HEK293 (cell line): ENCODE results near the gene HYLS1.

Source experiments
- CTCF ChIA-PET: fragments of 350-600 bp; formaldehyde crosslinking; extraction: SDS; loops from one replicate; lab custom pipeline; 2021; ENCODE audit warnings: antibody characterized with exemption; lab: Yijun Ruan, JAX
- POLR2A ChIA-PET: fragments of 300-600 bp; formaldehyde crosslinking; extraction: SDS; loops from one replicate; lab custom pipeline; 2020; ENCODE audit warnings: antibody characterized with exemption, inconsistent platforms; lab: Yijun Ruan, JAX
- H3K27ac ChIP-seq: fragments of 200-500 bp; sonication (Bioruptor generic); 2 replicates; pipeline ENCODE4 v1.5.1; 2014; ENCODE audit warnings: low read depth, low read length, control low read depth, inconsistent platforms; ENCODE audit errors: extremely low read depth
- H3K36me3 ChIP-seq, 2 experiments: fragments of 200-500 bp in 1 of 2; sonication (Bioruptor generic) in 1 of 2; 1 replicate in 1 of 2; 2 replicates in 1 of 2; pipeline ENCODE4 v1.5.1; 2014 to 2017; ENCODE audit warnings: inconsistent platforms in 2 of 2, low read length in 2 of 2; ENCODE audit not compliant: control insufficient read depth in 2 of 2, insufficient read depth in 1 of 2
- H3K4me1 ChIP-seq: fragments of 200-500 bp; sonication (Bioruptor generic); 2 replicates; pipeline ENCODE4 v1.5.1; 2014; ENCODE audit warnings: mild to moderate bottlenecking, low read length, inconsistent platforms; ENCODE audit not compliant: control insufficient read depth, insufficient read depth
- H3K4me3 ChIP-seq: 2 replicates; pipeline ENCODE4 v1.5.1; 2011; ENCODE audit warnings: low read depth, mild to moderate bottlenecking, control low read depth, low read length, moderate library complexity
- H3K9me3 ChIP-seq: fragments of 200-500 bp; sonication (Bioruptor generic); 2 replicates; pipeline ENCODE4 v1.5.1; 2014; ENCODE audit warnings: low read depth, low read length, inconsistent platforms; ENCODE audit not compliant: control insufficient read depth, insufficient read depth
- BCL11A ChIP-seq: fragments of 450-650 bp; formaldehyde crosslinking; IDR thresholded peaks from 2 replicates; pipeline ENCODE4 v1.5.1; 2016; ENCODE audit warnings: low read depth, missing biosample characterization, missing genetic modification characterization
- IKZF3 ChIP-seq: fragments of 450-650 bp; IDR thresholded peaks from 2 replicates; pipeline ENCODE4 v1.5.0; 2018; ENCODE audit warnings: missing biosample characterization, mild to moderate bottlenecking, missing genetic modification characterization, moderate library complexity
- MEIS1 ChIP-seq: sonication (generic); formaldehyde crosslinking; IDR thresholded peaks from 2 replicates; pipeline ENCODE4 v1.8.1; 2022; ENCODE audit warnings: missing genetic modification reagents, mild to moderate bottlenecking, borderline replicate concordance
- OVOL3 ChIP-seq: fragments of 450-650 bp; formaldehyde crosslinking; IDR thresholded peaks from 2 replicates; pipeline ENCODE4 v1.5.1; 2016; ENCODE audit warnings: missing biosample characterization, missing genetic modification characterization
- REPIN1 ChIP-seq: fragments of 450-650 bp; formaldehyde crosslinking; IDR thresholded peaks from 2 replicates; pipeline ENCODE4 v1.5.1; 2017; ENCODE audit warnings: missing biosample characterization, missing genetic modification characterization, low read depth
- ZNF133 ChIP-seq: fragments of 450-650 bp; formaldehyde crosslinking; IDR thresholded peaks from 2 replicates; pipeline ENCODE4 v1.5.1; 2016; ENCODE audit warnings: missing biosample characterization, missing genetic modification characterization
- ZNF138 ChIP-seq: fragments of 450-650 bp; formaldehyde crosslinking; IDR thresholded peaks from 2 replicates; pipeline ENCODE4 v1.5.1; 2016; ENCODE audit warnings: missing biosample characterization, missing genetic modification characterization, borderline replicate concordance
- ZNF214 ChIP-seq: fragments of 450-650 bp; formaldehyde crosslinking; IDR thresholded peaks from 2 replicates; pipeline ENCODE4 v1.5.1; 2017; ENCODE audit warnings: missing biosample characterization, mild to moderate bottlenecking, missing genetic modification characterization, borderline replicate concordance
- ZNF266 ChIP-seq: fragments of 450-650 bp; formaldehyde crosslinking; IDR thresholded peaks from 2 replicates; pipeline ENCODE4 v1.5.1; 2016; ENCODE audit warnings: missing biosample characterization, missing genetic modification characterization, low read depth
- ZNF292 ChIP-seq: fragments of 450-650 bp; formaldehyde crosslinking; IDR thresholded peaks from 2 replicates; pipeline ENCODE4 v1.5.1; 2016; ENCODE audit warnings: low read depth, missing biosample characterization, missing genetic modification characterization, borderline replicate concordance
- ZNF433 ChIP-seq: fragments of 450-650 bp; formaldehyde crosslinking; IDR thresholded peaks from 2 replicates; pipeline ENCODE4 v1.5.1; 2016; ENCODE audit warnings: missing biosample characterization, missing genetic modification characterization, low read depth
- ZNF558 ChIP-seq: fragments of 450-650 bp; formaldehyde crosslinking; IDR thresholded peaks from 2 replicates; pipeline ENCODE4 v1.5.1; 2016; ENCODE audit warnings: missing biosample characterization, missing genetic modification characterization
- ZNF560 ChIP-seq: fragments of 450-650 bp; formaldehyde crosslinking; IDR thresholded peaks from 2 replicates; pipeline ENCODE4 v1.5.1; 2017; ENCODE audit warnings: missing biosample characterization, missing genetic modification characterization, borderline replicate concordance
- ZNF629 ChIP-seq: fragments of 450-650 bp; formaldehyde crosslinking; IDR thresholded peaks from 2 replicates; pipeline ENCODE4 v1.5.1; 2017; ENCODE audit warnings: missing biosample characterization, missing genetic modification characterization
- ZNF664 ChIP-seq: fragments of 450-650 bp; formaldehyde crosslinking; IDR thresholded peaks from 2 replicates; pipeline ENCODE4 v1.5.1; 2016; ENCODE audit warnings: missing biosample characterization, missing genetic modification characterization
- ZNF677 ChIP-seq: fragments of 450-650 bp; IDR thresholded peaks from 2 replicates; pipeline ENCODE4 v1.5.0; 2018; ENCODE audit warnings: missing biosample characterization, mild to moderate bottlenecking, missing genetic modification characterization, moderate library complexity
- ZNF843 ChIP-seq: fragments of 450-650 bp; formaldehyde crosslinking; IDR thresholded peaks from 2 replicates; pipeline ENCODE4 v1.5.1; 2016; ENCODE audit warnings: missing biosample characterization, missing genetic modification characterization
- TF ChIP-seq, protein P1 (sequence below): fragments of 450-650 bp; formaldehyde crosslinking; IDR thresholded peaks from 2 replicates; pipeline ENCODE4 v1.5.1; 2016; ENCODE audit warnings: missing biosample characterization, missing genetic modification characterization
- TF ChIP-seq, protein P2 (sequence below): fragments of 450-650 bp; formaldehyde crosslinking; IDR thresholded peaks from 2 replicates; pipeline ENCODE4; 2016; ENCODE audit warnings: missing biosample characterization, missing genetic modification characterization
- TF ChIP-seq, protein P3 (sequence below): fragments of 450-650 bp; formaldehyde crosslinking; IDR thresholded peaks from 2 replicates; pipeline ENCODE4 v1.5.1; 2016; ENCODE audit warnings: missing biosample characterization, missing genetic modification characterization
- TF ChIP-seq, protein P4 (sequence below): fragments of 450-650 bp; formaldehyde crosslinking; IDR thresholded peaks from 2 replicates; pipeline ENCODE4 v1.5.1; 2016; ENCODE audit warnings: missing biosample characterization, missing genetic modification characterization
- TF ChIP-seq, protein P5 (sequence below): fragments of 450-650 bp; formaldehyde crosslinking; IDR thresholded peaks from 2 replicates; pipeline ENCODE4 v1.5.1; 2016; ENCODE audit warnings: missing biosample characterization, missing genetic modification characterization
- TF ChIP-seq, protein P6 (sequence below): fragments of 450-650 bp; formaldehyde crosslinking; IDR thresholded peaks from 2 replicates; pipeline ENCODE4 v1.5.1; 2017; ENCODE audit warnings: missing biosample characterization, missing genetic modification characterization
- TF ChIP-seq, protein P7 (sequence below): IDR thresholded peaks from 2 replicates; pipeline ENCODE4 v1.6.1; 2011; ENCODE audit warnings: mild to moderate bottlenecking, low read depth, low read length, borderline replicate concordance
- TF ChIP-seq, protein P8 (sequence below): fragments of 450-650 bp; formaldehyde crosslinking; IDR thresholded peaks from 2 replicates; pipeline ENCODE4 v1.5.1; 2017; ENCODE audit warnings: missing biosample characterization, missing genetic modification characterization

HYLS1 gene

DNA sequence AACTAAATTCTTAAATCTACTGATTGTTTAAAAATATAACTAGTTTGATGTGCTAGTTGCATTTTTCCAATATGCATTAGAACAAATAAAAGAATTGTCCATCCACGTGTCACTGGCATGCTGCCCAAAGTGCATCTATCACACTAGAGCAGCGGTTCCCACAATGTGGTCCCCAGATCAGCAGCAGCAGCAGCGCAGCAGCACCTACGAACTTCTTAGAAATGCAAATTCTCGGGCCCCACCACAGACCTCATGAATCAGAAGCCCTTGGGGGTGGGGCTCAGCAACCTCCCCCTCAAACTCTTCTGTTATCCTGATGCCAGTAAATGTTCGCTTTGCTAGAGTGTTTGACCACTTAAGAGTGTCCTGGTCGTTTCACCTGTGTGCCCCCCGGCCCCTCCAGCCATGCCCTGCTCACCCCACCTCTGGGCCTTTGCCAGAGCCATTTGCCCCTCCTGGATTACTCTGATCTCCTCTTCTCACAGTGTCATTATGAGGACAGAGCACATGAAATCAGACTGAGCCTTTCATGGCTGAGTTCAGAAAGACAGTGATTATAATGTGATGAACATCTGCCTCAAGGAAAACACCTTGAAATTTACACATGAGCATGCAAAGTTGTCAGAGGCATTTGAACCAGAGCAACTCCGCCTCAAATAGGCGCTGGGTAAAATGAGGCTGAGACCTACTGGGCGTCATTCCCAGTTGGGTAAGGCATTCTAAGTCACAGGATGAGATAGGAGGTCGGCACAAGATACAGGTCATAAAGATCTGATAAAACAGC is 45.8 kb downstream of the HYLS1 start:
- Histone ChIP-seq H3K27ac (no peak overlapping the region), H3K4me1 (no peaks in the 10 kb centered on the region), H3K4me3 (no peak overlapping the region), H3K9me3 (no peaks in the 10 kb centered on the region), H3K36me3 (no peaks in the 10 kb centered on the region)
- ChIA-PET CTCF (interaction anchor here (1.1 to 2.8 kb wide), 3 partner anchors 9 to 260 kb away, joined by 5 to 11 read pairs (median 9); no protein-coding TSS in a partner anchor), POLR2A (no interaction called here)
- TF ChIP-seq ZNF629: no peak
- no peak for TF ChIP-seq ZNF560 (tag by site-specific recombination)
- TF ChIP-seq ZNF138 (tag by site-specific recombination): no peak
- TF ChIP-seq ZNF433: no peak
- TF ChIP-seq ZNF266 (tag by site-specific recombination): no peak
- TF ChIP-seq, protein P1, sequence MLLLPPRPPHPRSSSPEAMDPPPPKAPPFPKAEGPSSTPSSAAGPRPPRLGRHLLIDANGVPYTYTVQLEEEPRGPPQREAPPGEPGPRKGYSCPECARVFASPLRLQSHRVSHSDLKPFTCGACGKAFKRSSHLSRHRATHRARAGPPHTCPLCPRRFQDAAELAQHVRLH: no peak
- TF ChIP-seq ZNF558 (tag by site-specific recombination): no peak
- no peak for TF ChIP-seq ZNF133
- TF ChIP-seq ZNF664 (tag by site-specific recombination): no peak
- TF ChIP-seq, protein P2, sequence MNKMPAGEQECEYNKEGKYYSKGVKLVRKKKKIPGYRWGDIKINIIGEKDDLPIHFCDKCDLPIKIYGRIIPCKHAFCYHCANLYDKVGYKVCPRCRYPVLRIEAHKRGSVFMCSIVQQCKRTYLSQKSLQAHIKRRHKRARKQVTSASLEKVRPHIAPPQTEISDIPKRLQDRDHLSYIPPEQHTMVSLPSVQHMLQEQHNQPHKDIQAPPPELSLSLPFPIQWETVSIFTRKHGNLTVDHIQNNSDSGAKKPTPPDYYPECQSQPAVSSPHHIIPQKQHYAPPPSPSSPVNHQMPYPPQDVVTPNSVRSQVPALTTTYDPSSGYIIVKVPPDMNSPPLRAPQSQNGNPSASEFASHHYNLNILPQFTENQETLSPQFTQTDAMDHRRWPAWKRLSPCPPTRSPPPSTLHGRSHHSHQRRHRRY: no peak
- TF ChIP-seq, protein P3, sequence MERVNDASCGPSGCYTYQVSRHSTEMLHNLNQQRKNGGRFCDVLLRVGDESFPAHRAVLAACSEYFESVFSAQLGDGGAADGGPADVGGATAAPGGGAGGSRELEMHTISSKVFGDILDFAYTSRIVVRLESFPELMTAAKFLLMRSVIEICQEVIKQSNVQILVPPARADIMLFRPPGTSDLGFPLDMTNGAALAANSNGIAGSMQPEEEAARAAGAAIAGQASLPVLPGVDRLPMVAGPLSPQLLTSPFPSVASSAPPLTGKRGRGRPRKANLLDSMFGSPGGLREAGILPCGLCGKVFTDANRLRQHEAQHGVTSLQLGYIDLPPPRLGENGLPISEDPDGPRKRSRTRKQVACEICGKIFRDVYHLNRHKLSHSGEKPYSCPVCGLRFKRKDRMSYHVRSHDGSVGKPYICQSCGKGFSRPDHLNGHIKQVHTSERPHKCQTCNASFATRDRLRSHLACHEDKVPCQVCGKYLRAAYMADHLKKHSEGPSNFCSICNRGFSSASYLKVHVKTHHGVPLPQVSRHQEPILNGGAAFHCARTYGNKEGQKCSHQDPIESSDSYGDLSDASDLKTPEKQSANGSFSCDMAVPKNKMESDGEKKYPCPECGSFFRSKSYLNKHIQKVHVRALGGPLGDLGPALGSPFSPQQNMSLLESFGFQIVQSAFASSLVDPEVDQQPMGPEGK: no peak
- TF ChIP-seq MEIS1 (CRISPR knock-in tag): no peak

DNA sequence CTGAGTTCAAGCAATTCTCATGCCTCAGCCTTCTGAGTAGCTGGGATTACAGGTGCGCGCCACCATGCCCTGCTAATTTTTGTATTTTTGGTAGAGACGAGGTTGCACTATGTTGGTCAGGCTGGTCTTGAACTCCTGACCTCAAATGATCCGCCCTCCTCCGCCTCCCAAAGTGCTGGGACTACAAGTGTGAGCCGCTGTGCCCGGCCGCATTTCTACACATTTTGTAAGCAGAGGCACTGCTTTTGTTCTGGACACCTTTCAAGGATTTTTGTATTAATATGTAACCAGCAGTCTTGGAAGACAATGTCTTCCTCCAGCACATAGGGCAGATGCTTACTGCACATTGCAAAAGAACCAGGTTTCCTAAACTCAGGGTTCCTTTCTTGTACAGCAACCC is 47.0 kb downstream of the HYLS1 start:
- CTCF ChIA-PET: interaction anchor here (1.3 kb wide), 1 partner anchor 259 kb away, joined by 5 read pairs; no protein-coding TSS in a partner anchor
- no peaks in the 10 kb centered on the region for H3K36me3 ChIP-seq
- no peak overlapping the region for H3K4me3 ChIP-seq
- H3K9me3 ChIP-seq: no peaks in the 10 kb centered on the region
- no peaks in the 10 kb centered on the region for H3K4me1 ChIP-seq
- POLR2A ChIA-PET: no interaction called here
- H3K27ac ChIP-seq: no peak overlapping the region
- TF ChIP-seq, protein P4, sequence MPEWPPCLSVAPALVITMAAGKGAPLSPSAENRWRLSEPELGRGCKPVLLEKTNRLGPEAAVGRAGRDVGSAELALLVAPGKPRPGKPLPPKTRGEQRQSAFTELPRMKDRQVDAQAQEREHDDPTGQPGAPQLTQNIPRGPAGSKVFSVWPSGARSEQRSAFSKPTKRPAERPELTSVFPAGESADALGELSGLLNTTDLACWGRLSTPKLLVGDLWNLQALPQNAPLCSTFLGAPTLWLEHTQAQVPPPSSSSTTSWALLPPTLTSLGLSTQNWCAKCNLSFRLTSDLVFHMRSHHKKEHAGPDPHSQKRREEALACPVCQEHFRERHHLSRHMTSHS: no peak
- TF ChIP-seq, protein P5, sequence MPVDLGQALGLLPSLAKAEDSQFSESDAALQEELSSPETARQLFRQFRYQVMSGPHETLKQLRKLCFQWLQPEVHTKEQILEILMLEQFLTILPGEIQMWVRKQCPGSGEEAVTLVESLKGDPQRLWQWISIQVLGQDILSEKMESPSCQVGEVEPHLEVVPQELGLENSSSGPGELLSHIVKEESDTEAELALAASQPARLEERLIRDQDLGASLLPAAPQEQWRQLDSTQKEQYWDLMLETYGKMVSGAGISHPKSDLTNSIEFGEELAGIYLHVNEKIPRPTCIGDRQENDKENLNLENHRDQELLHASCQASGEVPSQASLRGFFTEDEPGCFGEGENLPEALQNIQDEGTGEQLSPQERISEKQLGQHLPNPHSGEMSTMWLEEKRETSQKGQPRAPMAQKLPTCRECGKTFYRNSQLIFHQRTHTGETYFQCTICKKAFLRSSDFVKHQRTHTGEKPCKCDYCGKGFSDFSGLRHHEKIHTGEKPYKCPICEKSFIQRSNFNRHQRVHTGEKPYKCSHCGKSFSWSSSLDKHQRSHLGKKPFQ (tag by site-specific recombination): no peak
- TF ChIP-seq REPIN1 (tag by site-specific recombination) (no peak), ZNF292 (tag by site-specific recombination) (no peak), ZNF843 (tag by site-specific recombination) (no peak), BCL11A (no peak), IKZF3 (tag by site-specific recombination) (no peak), ZNF677 (tag by site-specific recombination) (no peak), OVOL3 (tag by site-specific recombination) (no peak), ZNF214 (no peak)
- TF ChIP-seq, protein P6, sequence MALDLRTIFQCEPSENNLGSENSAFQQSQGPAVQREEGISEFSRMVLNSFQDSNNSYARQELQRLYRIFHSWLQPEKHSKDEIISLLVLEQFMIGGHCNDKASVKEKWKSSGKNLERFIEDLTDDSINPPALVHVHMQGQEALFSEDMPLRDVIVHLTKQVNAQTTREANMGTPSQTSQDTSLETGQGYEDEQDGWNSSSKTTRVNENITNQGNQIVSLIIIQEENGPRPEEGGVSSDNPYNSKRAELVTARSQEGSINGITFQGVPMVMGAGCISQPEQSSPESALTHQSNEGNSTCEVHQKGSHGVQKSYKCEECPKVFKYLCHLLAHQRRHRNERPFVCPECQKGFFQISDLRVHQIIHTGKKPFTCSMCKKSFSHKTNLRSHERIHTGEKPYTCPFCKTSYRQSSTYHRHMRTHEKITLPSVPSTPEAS: no peak
- TF ChIP-seq, protein P7, sequence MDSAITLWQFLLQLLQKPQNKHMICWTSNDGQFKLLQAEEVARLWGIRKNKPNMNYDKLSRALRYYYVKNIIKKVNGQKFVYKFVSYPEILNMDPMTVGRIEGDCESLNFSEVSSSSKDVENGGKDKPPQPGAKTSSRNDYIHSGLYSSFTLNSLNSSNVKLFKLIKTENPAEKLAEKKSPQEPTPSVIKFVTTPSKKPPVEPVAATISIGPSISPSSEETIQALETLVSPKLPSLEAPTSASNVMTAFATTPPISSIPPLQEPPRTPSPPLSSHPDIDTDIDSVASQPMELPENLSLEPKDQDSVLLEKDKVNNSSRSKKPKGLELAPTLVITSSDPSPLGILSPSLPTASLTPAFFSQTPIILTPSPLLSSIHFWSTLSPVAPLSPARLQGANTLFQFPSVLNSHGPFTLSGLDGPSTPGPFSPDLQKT: no peak
- TF ChIP-seq, protein P8, sequence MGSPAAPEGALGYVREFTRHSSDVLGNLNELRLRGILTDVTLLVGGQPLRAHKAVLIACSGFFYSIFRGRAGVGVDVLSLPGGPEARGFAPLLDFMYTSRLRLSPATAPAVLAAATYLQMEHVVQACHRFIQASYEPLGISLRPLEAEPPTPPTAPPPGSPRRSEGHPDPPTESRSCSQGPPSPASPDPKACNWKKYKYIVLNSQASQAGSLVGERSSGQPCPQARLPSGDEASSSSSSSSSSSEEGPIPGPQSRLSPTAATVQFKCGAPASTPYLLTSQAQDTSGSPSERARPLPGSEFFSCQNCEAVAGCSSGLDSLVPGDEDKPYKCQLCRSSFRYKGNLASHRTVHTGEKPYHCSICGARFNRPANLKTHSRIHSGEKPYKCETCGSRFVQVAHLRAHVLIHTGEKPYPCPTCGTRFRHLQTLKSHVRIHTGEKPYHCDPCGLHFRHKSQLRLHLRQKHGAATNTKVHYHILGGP (tag by site-specific recombination): no peak
